Testis (tissue), 2 donors: ENCODE data around the gene MIR17HG.

Experiments
- POLR2A ChIP-seq: fragments of 450-650 bp; IDR thresholded peaks from one replicate; pipeline ENCODE4 v1.6.1; 2017; ENCODE audit warnings: antibody characterized with exemption, mild to moderate bottlenecking, moderate library complexity
- TF ChIP-seq, protein P1 (sequence below), 3 experiments: fragments of 450-650 bp in 2 of 3; fragments of 200-600 bp in 1 of 3; sonication (generic) in 1 of 3; IDR thresholded peaks; one replicate each; pipeline ENCODE4 v1.5.1; 2016 to 2019; ENCODE audit warnings: antibody characterized with exemption in 3 of 3, mild to moderate bottlenecking in 2 of 3, moderate library complexity in 1 of 3

DNA sequence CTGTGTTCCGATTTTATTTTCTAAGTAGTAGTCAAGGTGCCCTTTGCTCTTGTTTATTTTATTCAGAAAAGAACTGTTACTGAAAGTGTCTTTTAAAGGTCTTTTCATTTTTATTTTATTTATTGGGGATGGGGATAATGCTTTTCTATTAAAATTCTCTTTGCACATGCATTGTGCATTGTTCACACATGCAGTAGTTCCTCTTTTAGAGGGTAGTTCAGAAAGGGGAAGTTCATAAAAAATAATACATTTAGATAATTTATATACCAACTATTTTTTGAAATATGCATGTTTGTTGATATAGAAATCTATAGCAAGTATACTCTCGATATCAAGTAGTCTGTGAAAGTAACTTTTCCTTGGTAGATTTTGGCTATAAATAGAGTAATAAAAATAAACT lies 54.4 kb downstream of the MIR17HG start:
- TF ChIP-seq, protein P1, sequence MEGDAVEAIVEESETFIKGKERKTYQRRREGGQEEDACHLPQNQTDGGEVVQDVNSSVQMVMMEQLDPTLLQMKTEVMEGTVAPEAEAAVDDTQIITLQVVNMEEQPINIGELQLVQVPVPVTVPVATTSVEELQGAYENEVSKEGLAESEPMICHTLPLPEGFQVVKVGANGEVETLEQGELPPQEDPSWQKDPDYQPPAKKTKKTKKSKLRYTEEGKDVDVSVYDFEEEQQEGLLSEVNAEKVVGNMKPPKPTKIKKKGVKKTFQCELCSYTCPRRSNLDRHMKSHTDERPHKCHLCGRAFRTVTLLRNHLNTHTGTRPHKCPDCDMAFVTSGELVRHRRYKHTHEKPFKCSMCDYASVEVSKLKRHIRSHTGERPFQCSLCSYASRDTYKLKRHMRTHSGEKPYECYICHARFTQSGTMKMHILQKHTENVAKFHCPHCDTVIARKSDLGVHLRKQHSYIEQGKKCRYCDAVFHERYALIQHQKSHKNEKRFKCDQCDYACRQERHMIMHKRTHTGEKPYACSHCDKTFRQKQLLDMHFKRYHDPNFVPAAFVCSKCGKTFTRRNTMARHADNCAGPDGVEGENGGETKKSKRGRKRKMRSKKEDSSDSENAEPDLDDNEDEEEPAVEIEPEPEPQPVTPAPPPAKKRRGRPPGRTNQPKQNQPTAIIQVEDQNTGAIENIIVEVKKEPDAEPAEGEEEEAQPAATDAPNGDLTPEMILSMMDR (IDR thresholded peaks at IDR 0.05), result no peak
- TF ChIP-seq POLR2A, result no peak
